ENCODE data around the gene HINFP. TPM values are rescaled to one million over a fixed set of nuclear protein-coding genes. Genes with fewer than 3 reads are reported as not detected.
A peak's percentile ranks its signal among the peaks of the same experiment; 100 is the strongest.

HINFP gene
- total RNA-seq, 6 experiments from 2014 or later = 6.4 to 13.6 (median 10.7) TPM

- under 1% methylated on average over 23 of the region's 45 CpGs for WGBS (ENCODE audit: insufficient coverage, low coverage, low lambda C conversion rate, missing lambda C conversion rate)
- Histone ChIP-seq H3K4me1 (peaks cover 0 to 13% (median 4%) of the 10 kb centered on the region in 4 donors), H3K27ac (peak within 1 kb of the TSS; percentile 75 to 91 (median 85)), H3K36me3 (peaks cover 0 to 26% (median 12%) of the 10 kb centered on the region in 4 donors), H3K27me3 (no peaks in the 10 kb centered on the region), H3K9me3 (no peaks in the 10 kb centered on the region), H3K4me3 (peak within 1 kb of the TSS; percentile 71 to 98 (median 94))
- ATAC-seq (peak; percentile 96 to 98 (median 98)), DNase-seq (peak; percentile 96)
- TF ChIP-seq CTCF (IDR thresholded peaks at IDR 0.05) (no peak), POLR2A (IDR thresholded peaks at IDR 0.05) (peak; percentile 54)
- intact Hi-C loops (cut with DNase I) = no loop called here
Measured at GRCh38 chr11:119084663-119085436, 36.5 kb upstream of the HINFP start, which contains the start of gene HMBS. HMBS (plus strand) TSS chr11:119084881; CDS start chr11:119085034, 153 bp downstream.

GRCh38 chr11:119085437-119085847 is 35.9 kb upstream of the HINFP start:
- 0% methylated on average over 8 of the region's 13 CpGs for WGBS (ENCODE audit: insufficient coverage, low coverage, low lambda C conversion rate, missing lambda C conversion rate)
- intact Hi-C loops (cut with DNase I) = no loop called here
- Histone ChIP-seq H3K27me3 (no peaks in the 10 kb centered on the region), H3K9me3 (no peaks in the 10 kb centered on the region), H3K4me3 (peak overlapping the region; percentile 71 to 98 (median 94)), H3K36me3 (peaks cover 0 to 20% (median 8%) of the 10 kb centered on the region in 4 donors), H3K27ac (peak overlapping the region; percentile 75 to 91 (median 85)), H3K4me1 (peaks cover 0 to 13% (median 4%) of the 10 kb centered on the region in 4 donors)
- ATAC-seq = peak in 1 of 4 donors; percentile 3
- no peak for TF ChIP-seq CTCF (IDR thresholded peaks at IDR 0.05)
- TF ChIP-seq POLR2A (IDR thresholded peaks at IDR 0.05) = no peak
- DNase-seq = no peak

GRCh38 chr11:119087123-119087522 is 34.3 kb upstream of the HINFP start:
- Histone ChIP-seq H3K4me3 (no peak overlapping the region), H3K27ac (no peak overlapping the region), H3K36me3 (peaks cover 0 to 4% (median 0%) of the 10 kb centered on the region in 4 donors), H3K9me3 (no peaks in the 10 kb centered on the region), H3K4me1 (peaks cover 0 to 13% (median 4%) of the 10 kb centered on the region in 4 donors), H3K27me3 (no peaks in the 10 kb centered on the region)
- TF ChIP-seq POLR2A (IDR thresholded peaks at IDR 0.05) = no peak
- TF ChIP-seq CTCF (IDR thresholded peaks at IDR 0.05) = no peak
- intact Hi-C loops (cut with DNase I) = no loop called here
- 88% methylated on average over 3 of the region's 6 CpGs for WGBS (ENCODE audit: insufficient coverage, low coverage, low lambda C conversion rate, missing lambda C conversion rate)
- no peak for DNase-seq
- no peak for ATAC-seq

GRCh38 chr11:119087747-119088241 is 33.6 kb upstream of the HINFP start:
- Histone ChIP-seq H3K27me3 (no peaks in the 10 kb centered on the region), H3K27ac (no peak overlapping the region), H3K4me3 (no peak overlapping the region), H3K36me3 (no peaks in the 10 kb centered on the region), H3K4me1 (peaks cover 0 to 13% (median 5%) of the 10 kb centered on the region in 4 donors), H3K9me3 (no peaks in the 10 kb centered on the region)
- intact Hi-C loops (cut with DNase I) = no loop called here
- ATAC-seq (no peak), DNase-seq (no peak)
- TF ChIP-seq POLR2A (IDR thresholded peaks at IDR 0.05) = no peak
- TF ChIP-seq CTCF (IDR thresholded peaks at IDR 0.05) = no peak
- WGBS (ENCODE audit: insufficient coverage, low coverage, low lambda C conversion rate, missing lambda C conversion rate) = 92% methylated on average over 2 of the region's 2 CpGs

All from right lobe of liver (tissue), 6 donors.